Heart left ventricle (tissue), 13 donors: ENCODE data around the gene PLA2G2C.

Experiments used
- CTCF ChIP-seq, 12 donors: fragments of 200-600 bp; sonication (generic) in 4 of 12; IDR thresholded peaks; one replicate each; pipeline versions ENCODE4 v1.5.0 to v1.8.0; 2018 to 2022; ENCODE audit warnings: antibody characterized with exemption in 12 of 12, mild to moderate bottlenecking in 5 of 12
- POLR2A ChIP-seq, 2 donors: fragments of 450-650 bp; IDR thresholded peaks; one replicate each; pipeline ENCODE4 v1.6.1; 2017; ENCODE audit warnings: antibody characterized with exemption in 2 of 2, mild to moderate bottlenecking in 2 of 2, moderate library complexity in 2 of 2
- donor health status: ischemic (EF 13 %, LVEDD 7.1; RV severe dilation, severe dysfunction).
- donor health status: DM: no; HTN: yes; CAD: no.
- donor health status: DM: no; HTN: no; CAD: no.
- donor health status: ischemic (EF 25% LVEDD 6.9; RV normal size, moderate dysfunction).
- donor health status: ischemic (EF 25% LVEDD 5.7; RV mildly dilated, moderate dysfunction).
- donor health status: ischemic (EF 35%, LVEDD 5.7; RV mildly dilated, moderate dysfunction).
- donor health status: nonischemic (EF 11% LVEDD 7.7; RV severe dilation, severe dysfunction).
- donor health status: DM: yes; HTN: yes; CAD: no.
- donor health status: PGD.
- donor health status: ischemic (EF 29% LVEDD 5.4; RV normal size, mild dysfunction).
- donor health status: nonischemic (EF 23%, LVEDD 6.1; RV moderate dilation, normal function).

GRCh38 chr1:20209471-20209870 is 23.2 kb upstream of the PLA2G2C start:
- TF ChIP-seq CTCF (IDR thresholded peaks at IDR 0.05) (no peak), POLR2A (IDR thresholded peaks at IDR 0.05) (no peak)
